MM.1S (cell line): Measurements from ENCODE around the gene TSN.

Source experiments
- DNase-seq: peaks from one replicate; pipeline ENCODE4 v3.0.0-alpha.2; 2015
- H2AFZ ChIP-seq: fragments of 300-600 bp; sonication (generic); 2 replicates; pipeline ENCODE4 v1.6.0; 2016; ENCODE audit warnings: antibody characterized with exemption, low read length
- H3F3A ChIP-seq: fragments of 300-600 bp; sonication (generic); 2 replicates; pipeline ENCODE4 v1.6.1; 2016; ENCODE audit warnings: mild to moderate bottlenecking, antibody characterized with exemption, low read length, moderate library complexity, mixed read lengths; ENCODE audit not compliant: insufficient read depth
- H3K27ac ChIP-seq: fragments of 300-600 bp; sonication (generic); 2 replicates; pipeline ENCODE4 v1.5.1; 2016; ENCODE audit warnings: mild to moderate bottlenecking, low read length
- H3K27me3 ChIP-seq: fragments of 300-600 bp; sonication (generic); replicated peaks from 2 replicates; pipeline ENCODE4 v1.6.0; 2016; ENCODE audit warnings: low read length; ENCODE audit not compliant: insufficient read depth
- H3K36me3 ChIP-seq: fragments of 300-600 bp; sonication (generic); replicated peaks from 2 replicates; pipeline ENCODE4 v1.6.1; 2016; ENCODE audit warnings: mild to moderate bottlenecking, low read length, mixed read lengths; ENCODE audit not compliant: insufficient read depth
- H3K4me1 ChIP-seq: fragments of 300-600 bp; sonication (generic); 2 replicates; pipeline ENCODE4 v1.6.1; 2016; ENCODE audit warnings: low read length, mixed read lengths
- H3K4me2 ChIP-seq: fragments of 300-600 bp; sonication (generic); 2 replicates; pipeline ENCODE4 v1.6.0; 2016; ENCODE audit warnings: low read depth, low read length
- H3K4me3 ChIP-seq: fragments of 300-600 bp; sonication (generic); 2 replicates; pipeline ENCODE4 v1.5.1; 2016; ENCODE audit warnings: low read length, mixed read lengths
- H3K79me2 ChIP-seq: fragments of 300-600 bp; sonication (generic); 2 replicates; pipeline ENCODE4 v1.6.1; 2016; ENCODE audit warnings: mixed run types, low read length, mixed read lengths
- H3K9ac ChIP-seq: fragments of 300-600 bp; sonication (generic); 2 replicates; pipeline ENCODE4 v1.6.1; 2016; ENCODE audit warnings: low read length, mixed read lengths
- H3K9me2 ChIP-seq: fragments of 300-600 bp; sonication (generic); replicated peaks from 2 replicates; pipeline ENCODE4 v1.6.1; 2016; ENCODE audit warnings: mild to moderate bottlenecking, low read length, mixed read lengths; ENCODE audit not compliant: insufficient read depth
- H3K9me3 ChIP-seq: fragments of 300-600 bp; sonication (generic); replicated peaks from 2 replicates; pipeline ENCODE4 v1.6.1; 2016; ENCODE audit warnings: mild to moderate bottlenecking, low read length, mixed read lengths; ENCODE audit not compliant: insufficient read depth
- H4K20me1 ChIP-seq: fragments of 300-600 bp; sonication (generic); 2 replicates; pipeline ENCODE4 v1.6.1; 2016; ENCODE audit warnings: mild to moderate bottlenecking, low read length, moderate library complexity, mixed read lengths; ENCODE audit not compliant: insufficient read depth
- EZH2 ChIP-seq: fragments of 300-600 bp; sonication (generic); optimal IDR thresholded peaks from 2 replicates; pipeline ENCODE3; 2017; ENCODE audit warnings: low read depth, mild to moderate bottlenecking, antibody characterized with exemption, low read length, mixed read lengths
- EZH2phosphoT487 ChIP-seq: fragments of 300-600 bp; sonication (generic); IDR thresholded peaks from 2 replicates; pipeline ENCODE4 v1.6.1; 2018; ENCODE audit warnings: antibody characterized with exemption, low read length
- TF ChIP-seq, protein P1 (sequence below): fragments of 300-600 bp; sonication (generic); IDR thresholded peaks from 2 replicates; pipeline ENCODE4 v1.5.1; 2016; ENCODE audit warnings: antibody characterized with exemption, low read length, mixed read lengths

The TSN gene

DNA sequence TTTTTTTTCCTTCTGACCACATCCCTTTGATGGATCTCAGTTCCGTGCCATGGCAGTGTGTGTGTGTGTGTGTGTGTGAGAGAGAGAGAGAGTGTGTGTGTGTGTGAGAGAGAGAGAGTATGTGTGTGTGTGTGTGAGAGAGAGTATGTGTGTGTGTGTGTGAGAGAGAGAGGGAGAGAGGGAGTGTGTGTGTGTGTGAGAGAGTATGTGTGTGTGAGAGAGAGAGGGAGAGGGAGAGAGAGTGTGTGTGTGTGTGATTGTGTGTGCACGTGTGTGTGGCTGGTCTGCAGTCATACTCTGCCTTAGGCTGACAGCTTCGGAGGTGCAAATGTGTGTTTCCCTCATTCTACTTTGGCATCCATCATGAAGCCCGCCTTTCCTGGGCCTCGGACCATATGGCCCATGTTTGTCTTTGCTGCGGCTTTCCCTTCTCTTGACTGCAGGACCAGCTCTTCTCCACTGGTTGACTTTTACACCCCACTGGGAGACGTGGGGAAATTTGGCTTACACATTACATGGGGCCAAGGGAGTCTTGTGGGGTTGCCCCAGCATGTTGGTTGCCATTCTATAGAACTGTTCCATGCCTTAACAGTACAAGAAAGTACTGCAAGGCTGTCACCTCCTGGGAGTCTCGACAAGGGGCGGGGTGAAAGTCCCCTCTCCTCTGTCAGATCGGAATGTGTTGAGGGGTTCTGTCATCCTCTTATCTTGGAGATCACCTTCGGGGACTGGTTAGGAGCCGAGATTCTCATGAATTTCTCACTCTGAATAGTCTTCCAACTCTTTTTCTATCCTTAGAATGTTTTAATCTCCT is 21.6 kb downstream of the TSN start:
- Histone ChIP-seq H2AFZ (no peak overlapping the region), H3K4me1 (no peaks in the 10 kb centered on the region), H3K9me3 (no peaks in the 10 kb centered on the region), H3K4me3 (no peak overlapping the region), H3K9me2 (no peaks in the 10 kb centered on the region), H3K79me2 (no peaks in the 10 kb centered on the region), H3K27ac (no peak overlapping the region), H3K4me2 (no peak overlapping the region), H4K20me1 (no peaks in the 10 kb centered on the region), H3K9ac (no peak overlapping the region), H3F3A (no peaks in the 10 kb centered on the region), H3K36me3 (no peaks in the 10 kb centered on the region), H3K27me3 (no peaks in the 10 kb centered on the region)
- no peak for DNase-seq
- no peak for TF ChIP-seq EZH2
- TF ChIP-seq, protein P1, sequence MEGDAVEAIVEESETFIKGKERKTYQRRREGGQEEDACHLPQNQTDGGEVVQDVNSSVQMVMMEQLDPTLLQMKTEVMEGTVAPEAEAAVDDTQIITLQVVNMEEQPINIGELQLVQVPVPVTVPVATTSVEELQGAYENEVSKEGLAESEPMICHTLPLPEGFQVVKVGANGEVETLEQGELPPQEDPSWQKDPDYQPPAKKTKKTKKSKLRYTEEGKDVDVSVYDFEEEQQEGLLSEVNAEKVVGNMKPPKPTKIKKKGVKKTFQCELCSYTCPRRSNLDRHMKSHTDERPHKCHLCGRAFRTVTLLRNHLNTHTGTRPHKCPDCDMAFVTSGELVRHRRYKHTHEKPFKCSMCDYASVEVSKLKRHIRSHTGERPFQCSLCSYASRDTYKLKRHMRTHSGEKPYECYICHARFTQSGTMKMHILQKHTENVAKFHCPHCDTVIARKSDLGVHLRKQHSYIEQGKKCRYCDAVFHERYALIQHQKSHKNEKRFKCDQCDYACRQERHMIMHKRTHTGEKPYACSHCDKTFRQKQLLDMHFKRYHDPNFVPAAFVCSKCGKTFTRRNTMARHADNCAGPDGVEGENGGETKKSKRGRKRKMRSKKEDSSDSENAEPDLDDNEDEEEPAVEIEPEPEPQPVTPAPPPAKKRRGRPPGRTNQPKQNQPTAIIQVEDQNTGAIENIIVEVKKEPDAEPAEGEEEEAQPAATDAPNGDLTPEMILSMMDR: no peak
- TF ChIP-seq EZH2phosphoT487: no peak

DNA sequence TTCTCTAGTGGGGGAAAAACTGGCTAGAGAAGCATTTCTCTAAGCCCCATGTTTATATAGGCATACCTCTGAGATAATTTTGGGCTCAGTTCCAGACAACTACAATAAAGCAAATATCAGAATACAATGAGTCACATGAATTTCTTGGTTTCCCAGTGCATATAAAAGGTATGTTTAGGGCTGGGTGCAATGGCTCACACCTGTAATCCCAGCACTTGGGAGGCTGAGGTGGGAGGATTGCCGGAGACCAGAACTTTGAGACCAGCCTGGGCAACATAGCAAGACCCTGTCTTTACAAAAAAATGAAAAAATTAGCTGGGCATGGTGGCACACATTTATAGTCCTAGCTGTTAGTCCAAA is 22.2 kb downstream of the TSN start:
- Histone ChIP-seq H4K20me1 (no peaks in the 10 kb centered on the region), H3K9ac (no peak overlapping the region), H3K9me2 (no peaks in the 10 kb centered on the region), H2AFZ (no peak overlapping the region), H3K27me3 (no peaks in the 10 kb centered on the region), H3K79me2 (no peaks in the 10 kb centered on the region), H3K36me3 (no peaks in the 10 kb centered on the region), H3K27ac (no peak overlapping the region), H3K4me1 (no peaks in the 10 kb centered on the region), H3K4me2 (no peak overlapping the region), H3K4me3 (no peak overlapping the region), H3K9me3 (no peaks in the 10 kb centered on the region), H3F3A (no peaks in the 10 kb centered on the region)
- TF ChIP-seq EZH2 (no peak), EZH2phosphoT487 (no peak)
- TF ChIP-seq, protein P1: no peak
- DNase-seq: no peak

DNA sequence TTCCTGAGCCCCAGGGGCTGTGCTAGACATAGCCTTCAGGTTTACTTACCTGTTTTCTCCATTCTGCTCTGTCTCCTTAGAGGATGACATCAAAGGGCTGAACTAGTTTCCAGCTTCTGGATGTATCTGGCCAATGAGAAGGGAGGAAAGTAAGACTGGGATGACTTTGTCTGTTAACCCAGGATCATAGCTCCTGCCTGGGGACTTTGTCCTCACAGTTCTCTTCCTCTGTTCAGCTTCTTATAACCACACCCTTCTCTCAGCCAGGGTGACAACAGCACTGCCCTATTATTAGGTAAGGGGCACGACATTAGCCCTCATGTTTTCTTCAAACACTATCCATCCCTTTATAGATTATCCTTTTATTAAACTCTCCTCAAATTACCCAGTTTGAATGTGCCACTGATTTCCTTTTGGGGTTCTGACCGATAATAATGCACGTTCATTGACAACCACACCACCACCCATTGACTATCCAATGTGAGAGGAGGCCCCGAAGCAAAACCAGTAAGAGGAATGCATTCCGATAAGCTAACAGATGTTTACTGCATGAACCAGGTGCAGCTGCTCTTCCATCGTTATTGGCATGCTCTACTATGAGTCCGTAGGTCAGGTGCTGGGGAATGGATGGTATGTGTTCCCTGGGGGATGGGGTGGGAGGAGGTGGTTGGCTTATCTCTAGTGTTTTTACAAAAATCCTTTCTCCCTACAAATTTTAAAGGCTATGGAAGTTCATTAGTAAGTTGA is 23.5 kb downstream of the TSN start:
- H3K79me2 ChIP-seq: no peaks in the 10 kb centered on the region
- no peak overlapping the region for H3K9ac ChIP-seq
- no peak overlapping the region for H3K4me3 ChIP-seq
- H3K4me1 ChIP-seq: no peaks in the 10 kb centered on the region
- H3K27me3 ChIP-seq: no peaks in the 10 kb centered on the region
- H4K20me1 ChIP-seq: no peaks in the 10 kb centered on the region
- no peaks in the 10 kb centered on the region for H3F3A ChIP-seq
- H3K36me3 ChIP-seq: no peaks in the 10 kb centered on the region
- H3K9me2 ChIP-seq: no peaks in the 10 kb centered on the region
- H3K4me2 ChIP-seq: no peak overlapping the region
- no peak overlapping the region for H3K27ac ChIP-seq
- H3K9me3 ChIP-seq: no peaks in the 10 kb centered on the region
- H2AFZ ChIP-seq: no peak overlapping the region
- no peak for DNase-seq
- TF ChIP-seq EZH2 (no peak), EZH2phosphoT487 (no peak)
- TF ChIP-seq, protein P1: no peak
